C1 segment of cervical spinal cord (tissue), 14 donors: ENCODE data around the gene EID3.
A peak's percentile ranks its signal among the peaks of the same experiment; 100 is the strongest.

Source experiments
- DNase-seq, 14 donors: peaks; one replicate each; lab custom pipeline; 2025; lab: John Stamatoyannopoulos, UW

The EID3 gene

DNA sequence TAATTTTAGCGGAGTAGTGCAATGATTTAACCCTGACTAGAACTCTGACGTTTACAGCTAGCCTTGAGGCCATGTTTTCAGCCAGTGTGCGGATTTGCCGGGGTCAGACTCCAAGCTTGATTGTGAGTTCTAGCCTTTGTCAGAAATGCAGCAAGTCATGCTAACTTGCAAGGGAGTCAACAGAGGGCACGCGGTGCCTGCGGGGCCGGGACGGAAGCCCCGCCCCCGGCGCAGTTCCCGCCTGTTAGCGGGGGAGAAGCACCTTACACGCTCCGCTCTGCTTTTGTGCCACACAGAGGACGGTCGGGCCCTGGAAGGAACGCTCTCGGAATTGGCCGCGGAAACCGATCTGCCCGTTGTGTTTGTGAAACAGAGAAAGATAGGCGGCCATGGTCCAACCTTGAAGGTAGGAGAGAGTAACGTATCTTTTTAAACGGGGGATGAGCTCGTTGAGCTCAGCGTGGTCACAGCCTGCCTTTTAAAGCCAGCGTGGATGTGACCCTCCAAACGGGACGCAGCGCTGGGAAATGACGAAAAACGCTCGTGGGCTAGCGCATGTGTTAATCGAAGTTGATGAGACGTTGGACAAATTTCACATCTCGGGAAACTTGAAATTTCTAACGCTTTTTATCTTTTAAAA is 14.8 kb upstream of the EID3 start:
- peak; percentile 36 to 90 (median 76) for DNase-seq

DNA sequence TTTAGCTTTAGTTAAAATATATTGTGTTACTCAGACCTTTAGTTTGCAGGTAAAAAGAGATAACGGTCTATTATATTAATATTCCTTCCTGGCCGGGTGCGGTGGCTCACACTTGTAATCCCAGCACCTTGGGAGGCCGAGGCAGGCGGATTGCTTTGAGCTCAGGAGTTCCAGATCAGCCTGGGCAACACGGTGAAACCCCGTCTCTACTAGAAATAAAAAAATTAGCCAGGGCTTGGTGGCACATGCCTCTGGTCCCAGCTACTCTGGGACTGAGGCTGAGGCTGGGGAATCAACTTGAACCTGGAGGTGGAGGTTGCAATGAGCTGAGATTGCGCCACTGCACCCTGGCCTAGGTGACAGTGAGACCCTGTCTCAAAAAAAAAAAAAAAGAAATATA is 13.2 kb upstream of the EID3 start:
- DNase-seq = no peak

DNA sequence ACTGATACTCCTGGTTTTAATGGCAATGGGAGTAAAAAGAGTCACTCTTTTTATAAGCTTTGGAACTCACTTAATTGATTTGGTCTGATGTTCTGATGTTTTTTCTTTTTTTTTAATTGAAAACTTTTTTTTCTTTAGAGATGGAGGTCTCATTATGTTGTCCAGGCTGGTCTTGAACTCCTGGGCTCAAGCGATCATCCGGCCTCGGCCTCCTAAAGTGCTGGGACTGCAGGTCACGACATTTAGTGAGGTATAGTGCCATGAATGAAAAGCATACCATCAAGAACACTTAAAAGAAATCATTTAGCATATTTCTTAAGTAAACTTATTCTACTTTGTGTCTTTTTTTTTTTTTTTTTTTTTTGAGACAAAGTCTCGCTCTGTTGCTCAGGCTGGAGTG is 12.7 kb upstream of the EID3 start:
- DNase-seq = no peak

DNA sequence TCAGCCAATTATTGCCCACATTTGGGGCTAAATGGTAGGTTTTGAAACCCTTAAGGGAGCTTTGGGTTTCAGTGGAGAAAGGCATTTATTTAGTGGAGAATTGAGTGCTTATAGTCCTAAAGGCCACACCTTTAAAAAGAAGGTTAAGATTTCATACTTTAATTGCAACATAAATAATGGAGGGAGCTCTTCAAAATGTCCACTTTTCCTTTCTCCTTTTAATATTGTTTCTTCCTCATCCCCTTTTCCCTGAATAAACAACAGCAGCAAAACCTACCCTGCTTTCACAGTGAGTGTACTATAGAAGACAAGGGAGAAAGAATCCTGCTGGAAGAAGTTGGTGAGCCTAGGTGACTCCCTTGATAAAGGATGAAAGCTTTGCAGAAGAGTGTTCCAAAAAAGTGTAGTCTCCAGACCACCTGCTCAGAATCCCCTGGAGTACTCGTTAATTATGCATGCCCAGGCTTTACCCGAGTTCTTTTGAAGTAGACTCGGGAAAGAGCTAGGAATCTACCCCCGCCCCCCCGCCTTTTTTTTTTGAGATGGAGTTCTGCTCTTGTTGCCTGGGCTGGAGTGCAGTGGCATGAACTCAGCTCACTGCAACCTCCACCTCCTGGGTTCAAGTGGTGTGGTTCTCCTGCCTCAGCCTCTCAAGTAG is 11.5 kb upstream of the EID3 start:
- DNase-seq = no peak

DNA sequence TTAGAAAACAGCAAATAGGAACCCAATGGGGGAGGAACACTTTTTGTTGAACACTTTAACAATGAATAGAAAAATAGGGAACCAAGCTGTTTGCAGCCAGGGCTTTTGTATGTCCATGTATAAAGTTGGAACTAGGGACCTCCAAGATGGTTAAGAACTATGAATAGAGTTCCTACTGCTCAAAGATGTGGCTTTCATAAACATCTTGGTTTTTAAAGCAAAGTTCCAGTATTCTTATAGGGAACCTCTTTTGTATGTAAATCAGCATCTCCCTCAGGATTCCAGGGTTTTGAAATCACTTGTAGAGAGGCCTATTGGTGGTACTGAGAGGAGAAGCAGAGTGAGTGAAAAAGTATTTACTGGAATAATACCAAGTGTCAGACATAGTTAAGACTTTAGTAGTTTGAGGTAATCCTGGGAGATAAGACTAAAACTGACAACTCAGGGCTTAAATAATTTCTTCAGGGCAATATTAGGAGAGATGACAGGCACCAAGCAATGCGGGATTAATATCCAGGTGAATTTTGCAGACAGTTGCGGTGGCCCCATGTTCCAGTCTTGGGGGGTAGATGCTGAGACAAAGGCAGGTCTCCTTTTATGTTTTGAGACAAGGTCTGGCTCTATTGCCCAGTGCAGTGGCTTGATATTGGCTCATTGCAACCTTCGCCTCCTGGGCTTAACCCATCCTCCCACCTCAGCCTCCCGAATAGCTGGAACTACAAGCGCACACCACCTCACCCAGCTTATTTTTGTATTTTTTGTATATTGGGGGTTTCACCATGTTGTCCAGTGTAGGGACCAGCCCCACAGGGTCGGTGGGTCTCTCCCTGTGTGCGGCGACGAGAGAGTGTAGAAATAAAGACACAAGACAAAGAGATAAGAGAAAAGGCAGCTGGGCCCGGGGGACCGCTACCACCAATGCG is 10.4 kb upstream of the EID3 start:
- DNase-seq = no peak

DNA sequence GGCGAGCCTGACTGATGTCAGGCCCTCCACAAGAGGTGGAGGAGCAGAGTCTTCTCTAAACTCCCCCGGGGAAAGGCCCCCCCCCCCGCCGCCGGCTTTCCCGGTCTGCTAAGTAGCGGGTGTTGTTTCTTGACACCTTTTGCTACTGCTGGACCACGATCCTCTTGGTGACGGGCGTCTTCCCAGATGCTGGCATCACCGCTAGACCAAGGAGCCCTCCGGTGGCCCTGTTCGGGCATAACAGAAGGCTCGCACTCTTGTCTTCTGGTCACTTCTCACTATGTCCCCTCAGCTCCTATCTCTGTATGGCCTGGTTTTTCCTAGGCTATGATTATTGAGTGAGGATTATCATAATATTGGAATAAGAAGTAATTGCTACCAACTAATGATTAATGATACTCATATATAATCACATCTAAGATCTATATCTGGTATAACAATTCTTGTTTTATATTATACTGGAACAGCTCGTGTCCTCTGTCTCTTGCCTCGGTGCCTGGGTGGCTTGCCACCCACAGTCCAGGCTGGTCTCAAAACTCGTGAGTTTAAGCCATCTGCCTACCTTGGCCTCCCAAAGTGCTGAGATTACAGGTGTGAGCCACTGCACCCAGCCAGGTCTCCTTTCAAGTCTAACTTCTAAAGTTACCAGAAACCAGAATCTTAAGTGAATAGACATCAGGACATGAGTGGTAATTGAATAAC is 9.2 kb upstream of the EID3 start:
- DNase-seq = peak in 1 of 14 donors; percentile 27

DNA sequence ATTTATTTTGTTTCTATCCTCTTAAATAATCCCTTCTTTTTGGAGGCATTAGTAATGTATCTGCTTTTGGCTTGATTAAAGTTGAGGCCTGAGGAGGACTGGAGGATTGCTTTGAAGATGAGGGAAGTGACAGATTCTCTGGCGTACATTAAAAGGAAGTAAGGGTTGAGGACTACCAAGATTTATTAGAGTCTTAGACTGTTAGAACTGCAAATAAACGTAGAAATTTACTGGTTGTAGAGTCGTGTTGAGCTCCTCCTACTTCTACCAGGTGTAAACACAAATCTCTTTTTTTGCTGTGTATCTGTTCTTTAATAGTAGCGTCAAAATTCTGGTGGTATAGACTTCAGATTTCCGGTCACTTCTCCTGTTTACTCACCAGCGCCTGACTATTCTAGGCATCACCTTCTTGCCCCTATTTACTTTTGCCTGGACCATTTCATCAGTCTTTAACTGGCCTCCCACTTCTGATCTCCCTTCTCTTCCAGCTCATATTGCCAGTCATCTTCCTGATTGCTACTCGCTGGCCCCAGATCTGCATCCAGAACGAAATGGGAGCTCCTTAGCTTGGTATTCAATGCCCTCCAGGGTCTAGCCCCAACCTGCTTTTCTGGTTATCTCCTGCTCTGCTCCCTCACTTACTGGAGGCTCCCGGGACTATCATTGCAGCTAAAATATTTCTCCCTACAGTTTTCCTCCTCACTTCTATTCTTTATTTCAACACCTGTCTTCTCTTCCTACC is 8.4 kb upstream of the EID3 start:
- no peak for DNase-seq

DNA sequence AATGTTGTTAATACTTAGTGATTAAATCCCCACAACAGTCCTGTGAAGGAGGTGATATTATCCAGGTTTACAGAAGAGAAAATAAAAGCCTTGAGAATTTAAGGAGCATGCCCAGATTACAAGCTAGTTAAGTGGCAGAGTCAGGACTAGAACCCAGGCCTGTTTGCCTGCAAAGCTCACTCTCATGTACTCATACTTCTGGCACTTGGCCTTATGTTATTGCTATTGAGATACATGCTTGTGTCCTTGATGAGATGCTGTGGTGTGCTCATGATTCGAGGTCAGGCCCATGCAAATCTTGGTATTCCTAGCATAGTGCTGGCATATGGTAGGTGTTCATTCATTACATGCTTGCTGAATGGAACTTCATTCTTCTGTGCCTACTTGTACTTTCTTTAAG is 7.6 kb upstream of the EID3 start:
- DNase-seq = no peak

DNA sequence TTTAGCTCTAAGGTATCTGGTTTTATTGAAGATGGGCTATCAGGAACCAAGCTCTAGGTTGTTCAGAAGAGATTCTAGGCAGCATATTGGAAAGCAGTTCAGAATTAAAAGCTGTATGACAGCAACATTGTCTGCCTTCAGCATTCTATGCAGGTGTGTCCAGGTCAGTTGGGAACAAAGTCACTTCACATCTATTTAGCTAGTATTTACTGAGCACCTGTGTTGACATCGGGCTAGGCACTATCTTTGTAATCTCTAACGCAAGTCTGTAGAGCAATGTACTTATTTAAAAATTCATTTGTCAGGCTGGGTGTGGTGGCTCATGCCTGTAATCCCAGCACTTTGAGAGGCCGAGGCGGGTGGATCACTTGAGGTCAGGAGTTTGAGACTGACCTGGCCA is 6.8 kb upstream of the EID3 start:
- DNase-seq = no peak

DNA sequence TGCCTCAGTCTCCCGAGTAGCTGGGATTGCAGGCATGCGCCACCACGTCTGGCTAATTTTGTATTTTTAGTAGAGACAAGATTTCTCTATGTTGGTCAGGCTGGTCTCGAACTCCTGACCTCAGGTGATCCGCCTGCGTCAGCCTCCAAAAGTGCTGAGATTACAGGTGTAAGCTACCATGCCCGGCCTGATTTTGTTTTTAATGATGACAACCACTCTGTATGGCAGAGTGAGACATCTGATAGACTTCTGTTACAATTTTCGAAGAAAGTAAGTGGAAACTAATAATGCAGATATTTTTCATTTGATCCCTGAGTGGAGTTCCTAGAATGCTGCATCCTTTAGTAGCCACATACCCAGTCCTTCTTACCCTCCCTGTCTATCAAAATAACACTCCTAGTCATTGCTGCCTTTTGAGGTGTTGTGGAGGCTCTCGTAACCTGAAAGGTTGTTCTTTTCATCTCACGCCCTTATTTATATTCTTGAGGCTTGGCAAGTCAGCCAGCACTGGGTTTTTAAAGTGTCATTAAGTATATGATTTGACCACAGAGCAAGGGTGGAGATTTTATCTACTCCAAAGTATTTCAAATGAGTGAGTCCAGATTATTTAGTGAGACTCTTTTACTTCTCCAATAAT is 5.9 kb upstream of the EID3 start:
- DNase-seq = no peak

DNA sequence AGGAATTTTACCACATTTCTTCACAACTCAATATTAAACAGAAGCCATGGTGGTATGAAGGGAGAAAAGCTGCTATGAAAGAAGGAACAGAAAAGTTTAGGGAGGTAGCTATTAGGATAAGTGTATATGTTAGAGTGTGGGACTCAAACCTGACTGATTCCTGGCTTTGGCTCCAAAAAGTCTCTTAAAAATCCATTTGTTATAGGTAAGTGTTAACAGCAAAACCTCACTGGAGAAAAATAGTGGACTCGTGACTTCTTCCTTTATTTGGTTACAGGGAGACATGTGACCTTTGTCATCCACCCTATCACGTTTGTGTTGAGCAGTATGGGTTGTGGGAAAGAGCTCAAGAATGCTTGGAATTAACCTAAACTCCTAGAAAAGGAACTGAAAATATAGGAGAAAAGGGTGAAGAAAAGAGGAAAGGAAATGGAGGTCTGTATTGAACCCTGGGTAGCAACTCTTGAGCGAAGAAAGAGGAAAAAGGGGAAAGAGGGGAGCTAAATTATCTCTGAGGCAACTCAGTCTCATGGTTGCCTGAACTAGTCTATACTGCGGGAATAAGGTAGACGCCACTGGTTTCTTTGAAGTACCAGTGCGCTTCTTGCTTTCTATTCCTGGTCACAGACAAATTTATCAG is 3.6 kb upstream of the EID3 start:
- no peak for DNase-seq

DNA sequence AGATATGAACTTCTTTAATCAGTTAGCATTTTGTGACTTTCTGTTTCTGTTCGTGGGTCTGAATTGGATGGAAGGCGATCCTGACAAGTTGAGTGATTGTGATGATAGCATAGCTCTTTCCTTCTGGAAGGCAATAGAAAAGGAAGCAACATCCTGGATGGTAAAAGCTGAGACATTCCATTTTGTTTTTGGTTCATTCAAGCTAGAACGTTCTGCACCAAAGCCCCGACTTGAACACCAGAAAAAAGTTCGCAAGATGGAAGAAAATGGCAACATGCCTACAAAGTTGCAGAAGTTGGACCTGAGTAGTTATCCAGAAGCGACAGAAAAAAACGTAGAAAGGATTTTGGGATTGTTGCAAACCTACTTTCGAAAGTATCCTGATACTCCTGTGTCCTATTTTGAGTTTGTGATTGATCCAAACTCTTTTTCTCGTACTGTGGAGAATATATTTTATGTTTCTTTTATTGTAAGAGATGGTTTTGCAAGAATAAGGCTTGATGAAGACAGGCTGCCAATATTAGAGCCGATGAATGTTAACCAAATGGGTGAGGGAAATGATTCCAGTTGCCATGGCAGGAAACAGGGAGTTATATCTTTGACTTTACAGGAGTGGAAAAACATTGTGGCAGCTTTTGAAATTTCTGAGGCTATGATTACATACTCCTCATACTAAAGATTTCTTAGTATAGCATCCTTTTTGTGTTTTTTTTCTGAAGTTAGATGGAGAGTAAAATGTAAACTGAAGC is 896 bp downstream of the EID3 start:
- DNase-seq = no peak

DNA sequence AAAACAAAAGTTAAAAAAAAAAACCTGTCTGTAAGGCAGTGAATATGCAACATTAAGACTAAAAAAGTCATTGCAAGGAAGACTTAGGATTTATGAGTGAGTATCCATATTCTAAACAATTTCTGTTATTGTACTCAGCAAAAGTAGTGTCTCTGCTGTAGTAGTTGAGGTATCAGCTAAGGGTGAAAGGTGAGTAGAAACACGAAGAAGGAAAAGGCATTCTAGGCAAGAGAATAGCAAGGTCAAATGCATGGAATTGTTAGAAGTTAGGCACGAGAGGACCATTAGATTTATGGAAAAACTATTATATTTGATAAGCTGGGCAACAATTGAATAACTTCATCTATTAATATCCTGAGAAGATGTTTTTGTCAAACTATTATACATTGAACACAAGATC is 1.8 kb downstream of the EID3 start:
- no peak for DNase-seq

DNA sequence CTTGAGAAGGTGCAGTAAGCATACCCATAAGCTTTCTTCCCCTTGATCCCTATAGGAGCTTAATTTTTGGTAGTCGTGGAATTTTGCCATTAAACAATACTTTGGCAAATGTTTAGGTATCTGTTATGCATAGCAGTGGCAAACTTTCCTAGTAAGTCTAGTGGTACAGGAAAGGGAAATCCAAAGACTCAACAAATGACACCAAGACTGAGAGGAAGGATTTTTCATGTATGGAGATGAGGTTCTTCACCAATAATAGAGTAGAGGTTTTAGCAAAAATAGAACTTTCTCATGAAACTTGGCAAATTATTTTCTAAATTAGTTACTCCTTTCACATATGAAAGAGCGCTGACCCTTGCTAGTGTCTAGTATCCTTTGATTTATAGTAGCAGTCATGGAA is 2.8 kb downstream of the EID3 start:
- no peak for DNase-seq

DNA sequence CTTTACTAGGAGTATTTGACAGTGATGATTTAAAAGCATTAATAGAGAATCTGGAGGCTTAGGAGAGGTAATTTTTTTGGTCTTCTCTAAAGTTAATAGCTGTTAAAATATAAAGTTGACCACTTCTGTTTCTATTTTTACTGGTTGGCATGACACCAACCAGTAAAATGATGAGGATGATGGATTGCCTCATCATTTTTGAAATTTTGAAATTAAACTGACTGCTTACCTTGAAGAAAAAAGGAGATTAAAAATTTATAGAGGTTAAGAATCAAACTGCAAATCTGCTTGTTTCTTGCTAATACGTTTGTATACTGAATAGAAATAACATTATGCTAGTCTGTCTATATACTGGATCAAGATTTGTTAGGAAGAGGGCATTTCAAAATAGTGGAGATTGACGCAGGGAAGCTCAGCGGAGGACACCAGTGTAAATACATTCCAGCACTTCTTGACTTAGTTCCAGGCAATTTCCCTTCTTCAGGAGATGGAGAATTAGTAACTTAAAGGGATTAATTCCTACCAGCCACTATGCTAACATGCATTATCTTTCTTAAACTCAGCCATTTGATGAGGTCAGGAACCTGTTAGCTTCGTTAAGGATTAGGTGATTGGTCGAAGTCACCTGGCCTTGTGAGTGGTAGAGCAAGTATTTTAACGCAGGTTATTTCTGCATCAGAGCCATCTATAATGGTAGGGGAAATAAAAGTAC is 3.6 kb downstream of the EID3 start:
- DNase-seq = no peak

DNA sequence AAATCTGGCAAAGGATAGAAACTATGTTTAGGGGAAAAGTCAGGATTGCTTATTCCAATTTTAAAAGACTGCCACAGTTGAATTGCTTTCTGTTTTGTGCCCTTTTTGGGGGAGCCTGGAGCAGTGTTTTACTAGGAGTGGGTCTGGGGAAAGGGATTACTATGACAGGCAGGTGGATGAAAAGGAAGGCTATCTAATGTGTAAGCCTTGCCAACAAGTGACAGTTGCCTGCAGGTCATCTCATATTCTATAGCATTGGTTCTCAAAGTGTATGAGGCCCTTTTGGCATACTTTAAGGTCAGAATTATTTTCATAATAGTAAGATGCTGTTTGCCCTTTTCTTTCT is 4.1 kb downstream of the EID3 start:
- no peak for DNase-seq

DNA sequence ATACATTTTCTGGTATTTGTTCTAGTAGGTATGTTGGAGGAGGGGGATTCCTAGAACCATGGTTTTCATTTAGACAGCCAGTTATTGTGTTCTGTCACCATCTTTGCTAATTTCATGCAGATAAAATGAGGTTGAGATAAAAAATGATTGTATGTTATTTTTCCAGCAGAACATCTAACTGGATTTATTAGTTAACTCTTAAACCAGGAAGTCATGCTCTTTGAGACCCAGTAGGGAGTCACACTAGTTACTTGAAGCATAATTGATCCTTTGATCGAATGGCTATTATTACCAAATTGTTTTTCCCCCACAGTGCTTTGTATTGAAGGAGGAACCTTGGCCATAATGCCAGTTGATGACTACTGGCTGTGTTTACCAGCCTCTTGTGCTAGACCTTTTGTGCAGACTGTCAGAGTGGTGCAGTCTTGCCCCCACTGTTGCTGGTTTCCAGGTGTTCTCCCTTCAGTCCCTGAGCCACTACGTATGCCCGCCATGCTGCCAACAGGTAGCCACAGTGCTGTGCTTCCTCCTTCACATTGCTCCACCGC is 6.0 kb downstream of the EID3 start:
- DNase-seq = no peak

DNA sequence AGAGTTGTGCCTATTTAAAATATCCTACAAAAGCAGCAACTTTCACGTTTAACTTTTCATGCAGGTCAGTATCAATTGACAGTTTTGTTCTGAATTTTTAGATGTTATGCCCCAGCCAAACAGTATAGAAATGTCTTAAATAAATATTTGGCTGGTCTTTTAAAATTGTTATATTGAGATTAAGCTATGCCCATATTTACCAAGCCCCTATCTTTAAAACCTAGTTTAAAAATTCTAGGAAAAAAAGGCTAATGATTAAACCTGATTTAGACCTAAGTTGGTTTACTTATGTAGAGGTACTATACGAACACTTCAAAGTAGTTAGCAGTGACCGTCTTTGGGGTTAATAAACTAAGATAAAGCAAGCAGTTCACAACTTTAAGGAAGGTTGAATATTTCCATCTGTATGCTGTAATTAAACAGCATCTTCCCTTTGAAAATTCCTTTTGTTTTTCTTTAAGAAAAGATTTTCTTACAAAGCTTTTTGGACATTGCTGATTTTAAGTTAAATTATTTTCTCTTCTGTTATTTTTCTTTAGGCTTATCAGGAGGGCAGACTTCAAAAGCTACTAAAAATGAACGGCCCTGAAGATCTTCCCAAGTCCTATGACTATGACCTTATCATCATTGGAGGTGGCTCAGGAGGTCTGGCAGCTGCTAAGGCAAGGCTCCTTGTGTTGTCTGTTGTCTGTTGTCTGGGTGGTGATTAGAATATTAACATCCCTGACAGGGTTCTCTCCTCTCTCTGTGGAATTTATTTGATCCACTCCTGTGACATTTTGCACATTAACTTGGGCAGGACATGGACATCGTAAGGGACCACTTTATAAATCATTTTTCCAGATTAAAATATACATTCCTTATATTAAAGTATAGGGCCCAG is 7.5 kb downstream of the EID3 start:
- no peak for DNase-seq
